GM12892 (cell line): ENCODE results near the gene NRXN2.

Experiments
- DNase-seq: peaks from one replicate; pipeline ENCODE4 v3.0.0; 2011; ENCODE audit not compliant: insufficient read length
- FAIRE-seq: peaks from 2 replicates; lab custom pipeline; 2011; peaks lifted over from hg19 to GRCh38; lab: Jason Lieb, UNC
- POLR2A ChIP-seq: IDR thresholded peaks from 2 replicates; pipeline ENCODE4 v1.6.1; 2011; ENCODE audit warnings: low read depth, low read length, control low read depth
- POLR2AphosphoS5 ChIP-seq: IDR thresholded peaks from 2 replicates; pipeline ENCODE4 v1.6.1; 2011; ENCODE audit warnings: low read depth, low read length, control low read depth
- TAF1 ChIP-seq: IDR thresholded peaks from 2 replicates; pipeline ENCODE4 v1.6.1; 2011; ENCODE audit warnings: low read depth, mild to moderate bottlenecking, control low read depth, low read length, borderline replicate concordance

Gene NRXN2

GRCh38 chr11:64622681-64623080 is 100.3 kb downstream of the NRXN2 start:
- FAIRE-seq (no peak), DNase-seq (no peak)
- TF ChIP-seq POLR2A (no peak), TAF1 (no peak), POLR2AphosphoS5 (no peak)

GRCh38 chr11:64621283-64622019 is 101.5 kb downstream of the NRXN2 start:
- no peak for DNase-seq
- FAIRE-seq, result no peak
- no peak for TF ChIP-seq POLR2A
- TF ChIP-seq POLR2AphosphoS5, result no peak
- TF ChIP-seq TAF1, result no peak

GRCh38 chr11:64620381-64620971 is 102.5 kb downstream of the NRXN2 start:
- no peak for DNase-seq
- no peak for TF ChIP-seq POLR2A
- TF ChIP-seq POLR2AphosphoS5, result no peak
- no peak for TF ChIP-seq TAF1
- FAIRE-seq, result no peak

- no peak for DNase-seq
- TF ChIP-seq TAF1 (no peak), POLR2A (no peak), POLR2AphosphoS5 (no peak)
- no peak for FAIRE-seq
These were observed 103.1 kb downstream of the NRXN2 start for GRCh38 chr11:64619811-64620380.

- TF ChIP-seq TAF1 (no peak), POLR2AphosphoS5 (no peak), POLR2A (no peak)
- DNase-seq, result no peak
- FAIRE-seq, result no peak
These were observed 103.8 kb downstream of the NRXN2 start for GRCh38 chr11:64619196-64619595.

GRCh38 chr11:64616817-64617216 is 106.2 kb downstream of the NRXN2 start:
- DNase-seq (no peak), FAIRE-seq (no peak)
- TF ChIP-seq POLR2A (no peak), TAF1 (no peak)

- DNase-seq, result no peak
- no peak for FAIRE-seq
- no peak for TF ChIP-seq POLR2A
- TF ChIP-seq POLR2AphosphoS5, result no peak
- no peak for TF ChIP-seq TAF1
These were observed 108.1 kb downstream of the NRXN2 start for GRCh38 chr11:64614917-64615316.

GRCh38 chr11:64613648-64614047 is 109.3 kb downstream of the NRXN2 start:
- no peak for FAIRE-seq
- TF ChIP-seq TAF1, result no peak
- TF ChIP-seq POLR2AphosphoS5, result no peak
- TF ChIP-seq POLR2A, result no peak
- DNase-seq, result no peak

GRCh38 chr11:64611869-64612646 is 110.9 kb downstream of the NRXN2 start:
- TF ChIP-seq POLR2AphosphoS5 (no peak), TAF1 (no peak), POLR2A (no peak)
- no peak for DNase-seq
- no peak for FAIRE-seq

- DNase-seq (no peak), FAIRE-seq (no peak)
- no peak for TF ChIP-seq TAF1
- no peak for TF ChIP-seq POLR2A
- TF ChIP-seq POLR2AphosphoS5, result no peak
These were observed 111.8 kb downstream of the NRXN2 start for GRCh38 chr11:64611176-64611575.

GRCh38 chr11:64610596-64610995 is 112.4 kb downstream of the NRXN2 start:
- FAIRE-seq, result no peak
- TF ChIP-seq POLR2A, result no peak
- TF ChIP-seq POLR2AphosphoS5, result no peak
- TF ChIP-seq TAF1, result no peak
- DNase-seq, result no peak
